GM12878 (cell line): ENCODE measurements around the gene BCLAF3. TPM values are rescaled to one million over a fixed set of nuclear protein-coding genes. Genes with fewer than 3 reads are reported as not detected.

Source experiments
- ATAC-seq: fragments of 200-7000 bp; cut with Tn5 transposase; 3 replicates; pipeline ENCODE4 v1.9.1; 2020; ENCODE audit warnings: mild to moderate bottlenecking, moderate library complexity
- BruUV-seq: library from RNA; stranded (reverse); fragments of 400-500 nt; replicated peaks from 2 replicates; lab custom pipeline; 2021; lab: Mats Ljungman, UMichigan
- CTCF ChIA-PET: fragments of 300-600 bp; sonication (Branson Sonifier 250); formaldehyde crosslinking; extraction: SDS; loops from one replicate; lab custom pipeline; 2021; ENCODE audit warnings: inconsistent platforms; lab: Yijun Ruan, JAX
- POLR2A ChIA-PET: fragments of 350-600 bp; formaldehyde crosslinking; extraction: SDS; loops from one replicate; lab custom pipeline; 2021; ENCODE audit warnings: inconsistent platforms; lab: Charles Lee
- RAD21 ChIA-PET: fragments of 300-600 bp; sonication (Branson Sonifier 250); formaldehyde crosslinking; loops from one replicate; lab custom pipeline; 2023; ENCODE audit warnings: antibody characterized with exemption; ENCODE audit not compliant: unreplicated experiment; lab: Charles Lee
- SMC1A ChIA-PET: fragments of 300-600 bp; sonication (Branson Sonifier 250); formaldehyde crosslinking; loops from one replicate; lab custom pipeline; 2023; ENCODE audit not compliant: unreplicated experiment, uncharacterized antibody; lab: Charles Lee
- DNase-seq: peaks from one replicate; pipeline ENCODE4 v3.0.0-alpha.2; 2011; ENCODE audit warnings: low read depth, low spot score
- FAIRE-seq: peaks from 3 replicates; lab custom pipeline; 2011; peaks lifted over from hg19 to GRCh38; lab: Jason Lieb, UNC
- H2AFZ ChIP-seq: 2 replicates; pipeline ENCODE4 v1.6.0; 2011; ENCODE audit warnings: low read depth, low read length, control low read depth; ENCODE audit not compliant: control insufficient read depth
- H3K27ac ChIP-seq: 2 replicates; pipeline ENCODE4 v1.5.1; 2011; ENCODE audit warnings: control low read depth; ENCODE audit not compliant: control insufficient read depth, insufficient read depth
- H3K27me3 ChIP-seq, 2 experiments: replicated peaks in 1 of 2; 2 replicates each; pipeline versions ENCODE4 v1.6.0 to v1.6.1; 2011; ENCODE audit warnings: low read length in 1 of 2; ENCODE audit not compliant: control insufficient read depth in 2 of 2, insufficient read depth in 2 of 2
- H3K36me3 ChIP-seq, 2 experiments: 2 replicates each; pipeline ENCODE4 v1.5.1; 2011; ENCODE audit warnings: low read length in 1 of 2; ENCODE audit not compliant: control insufficient read depth in 2 of 2, insufficient read depth in 2 of 2
- H3K4me1 ChIP-seq: 2 replicates; pipeline ENCODE4 v1.6.1; 2011; ENCODE audit warnings: mild to moderate bottlenecking, low read length, moderate library complexity, mixed read lengths; ENCODE audit not compliant: control insufficient read depth, insufficient read depth
- H3K4me2 ChIP-seq: 2 replicates; pipeline ENCODE4 v1.6.0; 2011; ENCODE audit warnings: control low read depth; ENCODE audit not compliant: control insufficient read depth, insufficient read depth
- H3K4me3 ChIP-seq: fragments of 200-600 bp; sonication (generic); 2 replicates; pipeline ENCODE4 v1.5.1; 2016
- H3K79me2 ChIP-seq: 2 replicates; pipeline ENCODE4 v1.6.0; 2011; ENCODE audit warnings: low read length; ENCODE audit not compliant: control insufficient read depth, insufficient read depth
- H3K9ac ChIP-seq: 2 replicates; pipeline ENCODE4 v1.8.0; 2011; ENCODE audit warnings: low read length, control low read depth, mixed read lengths; ENCODE audit not compliant: control insufficient read depth, insufficient read depth
- H3K9me3 ChIP-seq: replicated peaks from 3 replicates; pipeline ENCODE4 v1.5.1; 2011; ENCODE audit warnings: mild to moderate bottlenecking, low read length; ENCODE audit not compliant: control insufficient read depth, insufficient read depth
- H4K20me1 ChIP-seq: 2 replicates; pipeline ENCODE4 v1.6.0; 2011; ENCODE audit not compliant: control insufficient read depth, insufficient read depth
- BHLHE40 ChIP-seq, 2 experiments: fragments of 450-650 bp in 1 of 2; IDR thresholded peaks; 2 replicates each; pipeline ENCODE4 v1.6.1; 2011 to 2017; ENCODE audit warnings: low read depth in 2 of 2, borderline replicate concordance in 1 of 2, improper control_type of control experiment in 1 of 2, low read length in 1 of 2, mild to moderate bottlenecking in 1 of 2
- GATAD2B ChIP-seq: fragments of 450-650 bp; conservative IDR thresholded peaks from 2 replicates; pipeline ENCODE4 v1.6.1; 2017; ENCODE audit warnings: low read depth, mild to moderate bottlenecking, moderate library complexity
- KAT2A ChIP-seq: conservative IDR thresholded peaks from 2 replicates; pipeline ENCODE4 v1.6.1; 2011; ENCODE audit warnings: low read depth, low read length; ENCODE audit not compliant: control insufficient read depth
- KDM1A ChIP-seq: fragments of 200-600 bp; sonication (generic); IDR thresholded peaks from 2 replicates; pipeline ENCODE4 v1.6.1; 2016; ENCODE audit warnings: borderline replicate concordance
- LARP7 ChIP-seq: fragments of 450-650 bp; IDR thresholded peaks from 2 replicates; pipeline ENCODE4 v1.6.1; 2017; ENCODE audit warnings: mild to moderate bottlenecking
- NFXL1 ChIP-seq: fragments of 450-650 bp; IDR thresholded peaks from 2 replicates; pipeline ENCODE4 v1.6.1; 2017; ENCODE audit warnings: antibody characterized with exemption, mild to moderate bottlenecking, borderline replicate concordance
- POLR2AphosphoS2 ChIP-seq: IDR thresholded peaks from 2 replicates; pipeline ENCODE4 v1.6.1; 2011; ENCODE audit warnings: low read depth, mild to moderate bottlenecking, low read length, improper control_type of control experiment, moderate library complexity
- RAD21 ChIP-seq: IDR thresholded peaks from 2 replicates; pipeline ENCODE4 v1.6.1; 2011; ENCODE audit warnings: mild to moderate bottlenecking, low read depth, low read length, moderate library complexity; ENCODE audit not compliant: insufficient read depth
- RAD51 ChIP-seq: fragments of 450-650 bp; IDR thresholded peaks from 2 replicates; pipeline ENCODE4 v1.6.1; 2016; ENCODE audit warnings: moderate library complexity, mild to moderate bottlenecking, inconsistent platforms
- RELA ChIP-seq: fragments of 450-650 bp; IDR thresholded peaks from 2 replicates; pipeline ENCODE4 v1.8.0; 2014; ENCODE audit warnings: borderline replicate concordance; ENCODE audit not compliant: partially characterized antibody
- SIX5 ChIP-seq: IDR thresholded peaks from 2 replicates; pipeline ENCODE4 v1.6.1; 2011; ENCODE audit warnings: mild to moderate bottlenecking, low read depth, low read length, moderate library complexity; ENCODE audit not compliant: severe bottlenecking
- STAT3 ChIP-seq: IDR thresholded peaks from 2 replicates; pipeline ENCODE4 v1.6.1; 2011; ENCODE audit warnings: low read depth, low read length, improper control_type of control experiment
- ZNF207 ChIP-seq: fragments of 450-650 bp; IDR thresholded peaks from 2 replicates; pipeline ENCODE4 v1.6.1; 2014; ENCODE audit warnings: antibody characterized with exemption, mild to moderate bottlenecking, borderline replicate concordance
- ZSCAN29 ChIP-seq: fragments of 450-650 bp; IDR thresholded peaks from 2 replicates; pipeline ENCODE4 v1.6.1; 2017; ENCODE audit warnings: mild to moderate bottlenecking, moderate library complexity
- whole genome bisulfite sequencing: methylation state at CpG from one replicate; pipeline ENCODE4 v1.1.6; 2016; ENCODE audit warnings: low lambda C conversion rate; ENCODE audit not compliant: insufficient replicate concordance, insufficient coverage; ENCODE audit errors: missing lambda C conversion rate; 5-methylcytosine and 5-hydroxymethylcytosine counted together
- in situ Hi-C: fragments of 300-500 bp; cut with MboI; formaldehyde crosslinking; loops from 9 replicates; pipeline ENCODE4 v1.14.3; 2018; ENCODE audit warnings: mixed read lengths
- intact Hi-C: fragments of 100-400 bp; cut with micrococcal nuclease; formaldehyde crosslinking; loops from one replicate; pipeline ENCODE4 v1.14.2; 2022; ENCODE audit not compliant: unreplicated experiment
- polyA plus RNA-seq, 11 experiments: library from polyadenylated mRNA; depleted of rRNA in 4 of 11; unstranded in 6 of 11; stranded (reverse) in 5 of 11; fragments of >200 nt; fragmentation: Nextera tagmentation in 4 of 11; fragmentation: Illumina TruSeq in 1 of 11; extraction: Ambion mirVana in 4 of 11; extraction: Trizol in 1 of 11; gene quantifications; 1 replicate in 1 of 11; 2 replicates in 10 of 11; pipeline versions ENCODE4 v1.2.1 to v1.2.3, GENCODE V29; 2011 to 2016; ENCODE audit warnings: inconsistent platforms in 2 of 11, missing spikeins in 2 of 11, low read depth in 1 of 11
- total RNA-seq, 4 experiments: library from RNA; depleted of rRNA in 3 of 4; stranded (reverse); fragments of >200 nt in 3 of 4; fragmentation: Illumina TruSeq in 1 of 4; extraction: Trizol in 1 of 4; gene quantifications; 2 replicates each; pipeline versions ENCODE4 v1.2.1 to v1.2.3, GENCODE V29; 2013 to 2021
- TF ChIP-seq, protein P1 (sequence below): IDR thresholded peaks from 2 replicates; pipeline ENCODE4 v1.6.1; 2012; ENCODE audit warnings: low read depth, low read length, improper control_type of control experiment
- TF ChIP-seq, protein P2 (sequence below): IDR thresholded peaks from 2 replicates; pipeline ENCODE4 v1.6.1; 2012; ENCODE audit warnings: low read depth, low read length, improper control_type of control experiment
- TF ChIP-seq, protein P3 (sequence below): fragments of 150-350 bp; IDR thresholded peaks from 2 replicates; pipeline ENCODE4 v1.6.1; 2016; ENCODE audit warnings: low read depth, low read length
- TF ChIP-seq, protein P4 (sequence below): IDR thresholded peaks from 2 replicates; pipeline ENCODE4 v1.6.1; 2011; ENCODE audit warnings: low read depth, mild to moderate bottlenecking, low read length, moderate library complexity, borderline replicate concordance; ENCODE audit errors: extremely low read depth

BCLAF3 gene
- total and polyA plus RNA-seq, 10 of the 15 experiments (the other 5 are each of a cell fraction or from before 2014, with no cell fraction given): 0.74 to 4.4 (median 2.6) TPM

DNA sequence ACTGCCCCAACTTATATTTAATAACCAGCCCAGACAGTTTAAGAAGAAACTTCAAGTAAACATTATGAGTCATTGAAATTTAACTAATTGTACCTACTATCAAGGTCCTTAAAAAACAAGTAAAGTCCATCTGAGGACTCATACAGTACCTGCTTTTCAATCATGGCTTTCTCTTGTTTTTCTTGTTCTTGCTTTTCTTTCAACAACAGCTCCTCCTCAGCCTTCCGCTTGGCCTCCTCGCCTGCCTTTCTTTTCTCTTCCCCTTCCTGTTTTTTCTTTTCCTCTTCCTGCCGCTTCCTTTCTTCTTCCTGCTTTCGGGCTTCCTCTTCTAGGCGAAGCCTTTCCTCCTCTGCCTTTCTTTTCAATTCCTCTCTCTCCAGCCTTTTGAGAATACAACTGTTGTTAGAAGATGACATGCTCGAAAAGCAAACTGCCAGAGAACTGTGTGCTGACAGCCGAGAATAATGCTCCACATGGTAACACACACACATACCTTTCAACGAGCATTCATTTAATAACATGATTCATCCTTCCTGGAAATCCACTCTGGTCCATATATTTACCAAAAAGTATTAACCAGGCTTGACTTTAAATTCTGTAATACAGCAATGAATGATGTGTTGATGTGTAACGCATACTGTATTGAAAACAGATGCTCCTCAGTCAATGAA, 25.2 kb upstream of the BCLAF3 start (continued):
- TF ChIP-seq, protein P1, sequence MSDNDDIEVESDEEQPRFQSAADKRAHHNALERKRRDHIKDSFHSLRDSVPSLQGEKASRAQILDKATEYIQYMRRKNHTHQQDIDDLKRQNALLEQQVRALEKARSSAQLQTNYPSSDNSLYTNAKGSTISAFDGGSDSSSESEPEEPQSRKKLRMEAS: no peak
- TF ChIP-seq RAD51 (no peak), SIX5 (no peak), NFXL1 (no peak), POLR2AphosphoS2 (no peak), KAT2A (no peak), LARP7 (no peak), STAT3 (no peak), RAD21 (no peak)
- TF ChIP-seq, protein P2, sequence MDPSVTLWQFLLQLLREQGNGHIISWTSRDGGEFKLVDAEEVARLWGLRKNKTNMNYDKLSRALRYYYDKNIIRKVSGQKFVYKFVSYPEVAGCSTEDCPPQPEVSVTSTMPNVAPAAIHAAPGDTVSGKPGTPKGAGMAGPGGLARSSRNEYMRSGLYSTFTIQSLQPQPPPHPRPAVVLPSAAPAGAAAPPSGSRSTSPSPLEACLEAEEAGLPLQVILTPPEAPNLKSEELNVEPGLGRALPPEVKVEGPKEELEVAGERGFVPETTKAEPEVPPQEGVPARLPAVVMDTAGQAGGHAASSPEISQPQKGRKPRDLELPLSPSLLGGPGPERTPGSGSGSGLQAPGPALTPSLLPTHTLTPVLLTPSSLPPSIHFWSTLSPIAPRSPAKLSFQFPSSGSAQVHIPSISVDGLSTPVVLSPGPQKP: no peak

DNA sequence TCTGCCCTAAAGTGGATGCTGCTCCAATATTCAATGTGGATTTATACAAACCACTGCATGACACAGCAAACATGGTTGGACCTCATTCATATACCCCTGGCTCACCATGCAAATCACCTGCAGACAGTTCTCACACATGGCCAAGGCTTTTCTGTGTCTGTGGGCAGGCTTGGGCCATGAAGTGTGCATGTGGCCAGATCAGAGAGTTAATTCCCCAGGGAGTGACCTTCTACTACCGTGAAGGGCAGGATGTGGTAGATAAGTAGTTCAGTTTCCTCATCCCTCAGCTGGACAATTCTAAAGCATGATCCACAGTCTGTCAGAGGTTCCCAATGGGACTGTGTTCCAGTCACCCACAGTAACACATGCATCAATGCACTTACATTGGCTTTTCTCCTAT, 24.6 kb upstream of the BCLAF3 start:
- intact Hi-C loops: no loop called here
- no peak overlapping the region for H3K4me3 ChIP-seq
- no peaks in the 10 kb centered on the region for H3K36me3 ChIP-seq
- CTCF ChIA-PET: no interaction called here
- POLR2A ChIA-PET: no interaction called here
- no peaks in the 10 kb centered on the region for H3K4me1 ChIP-seq
- FAIRE-seq (no peak), ATAC-seq (peak; percentile 79), DNase-seq (no peak)
- H3K27ac ChIP-seq: no peak overlapping the region
- H3K4me2 ChIP-seq: no peak overlapping the region
- no peaks in the 10 kb centered on the region; the same call in 1 of the 3 replicates for H3K9me3 ChIP-seq
- BruUV-seq: no TSS peak
- in situ Hi-C loops: no loop called here
- no peak overlapping the region for H3K9ac ChIP-seq
- H2AFZ ChIP-seq: no peak overlapping the region
- no peaks in the 10 kb centered on the region for H3K79me2 ChIP-seq
- no peaks in the 10 kb centered on the region for H3K27me3 ChIP-seq
- H4K20me1 ChIP-seq: no peaks in the 10 kb centered on the region
- SMC1A ChIA-PET: no interaction called here
- RAD21 ChIA-PET: no interaction called here
- WGBS: 13% methylated on average over 1 of the region's 1 CpG
- no peak for TF ChIP-seq RELA
- no peak for TF ChIP-seq KDM1A
- no peak for TF ChIP-seq LARP7
- TF ChIP-seq ZSCAN29: no peak
- TF ChIP-seq GATAD2B: no peak
- no peak for TF ChIP-seq ZNF207
- TF ChIP-seq, protein P3, sequence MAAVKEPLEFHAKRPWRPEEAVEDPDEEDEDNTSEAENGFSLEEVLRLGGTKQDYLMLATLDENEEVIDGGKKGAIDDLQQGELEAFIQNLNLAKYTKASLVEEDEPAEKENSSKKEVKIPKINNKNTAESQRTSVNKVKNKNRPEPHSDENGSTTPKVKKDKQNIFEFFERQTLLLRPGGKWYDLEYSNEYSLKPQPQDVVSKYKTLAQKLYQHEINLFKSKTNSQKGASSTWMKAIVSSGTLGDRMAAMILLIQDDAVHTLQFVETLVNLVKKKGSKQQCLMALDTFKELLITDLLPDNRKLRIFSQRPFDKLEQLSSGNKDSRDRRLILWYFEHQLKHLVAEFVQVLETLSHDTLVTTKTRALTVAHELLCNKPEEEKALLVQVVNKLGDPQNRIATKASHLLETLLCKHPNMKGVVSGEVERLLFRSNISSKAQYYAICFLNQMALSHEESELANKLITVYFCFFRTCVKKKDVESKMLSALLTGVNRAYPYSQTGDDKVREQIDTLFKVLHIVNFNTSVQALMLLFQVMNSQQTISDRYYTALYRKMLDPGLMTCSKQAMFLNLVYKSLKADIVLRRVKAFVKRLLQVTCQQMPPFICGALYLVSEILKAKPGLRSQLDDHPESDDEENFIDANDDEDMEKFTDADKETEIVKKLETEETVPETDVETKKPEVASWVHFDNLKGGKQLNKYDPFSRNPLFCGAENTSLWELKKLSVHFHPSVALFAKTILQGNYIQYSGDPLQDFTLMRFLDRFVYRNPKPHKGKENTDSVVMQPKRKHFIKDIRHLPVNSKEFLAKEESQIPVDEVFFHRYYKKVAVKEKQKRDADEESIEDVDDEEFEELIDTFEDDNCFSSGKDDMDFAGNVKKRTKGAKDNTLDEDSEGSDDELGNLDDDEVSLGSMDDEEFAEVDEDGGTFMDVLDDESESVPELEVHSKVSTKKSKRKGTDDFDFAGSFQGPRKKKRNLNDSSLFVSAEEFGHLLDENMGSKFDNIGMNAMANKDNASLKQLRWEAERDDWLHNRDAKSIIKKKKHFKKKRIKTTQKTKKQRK: no peak
- peak in 1 of 2 experiments; percentile 46; a peak in 1 of 4 replicates for TF ChIP-seq BHLHE40 (IDR thresholded peaks at IDR 0.05; ENCODE audit: borderline replicate concordance in 1 of 2, low read depth in 2 of 2, low read length in 1 of 2)
- TF ChIP-seq, protein P1: no peak
- TF ChIP-seq, protein P4, sequence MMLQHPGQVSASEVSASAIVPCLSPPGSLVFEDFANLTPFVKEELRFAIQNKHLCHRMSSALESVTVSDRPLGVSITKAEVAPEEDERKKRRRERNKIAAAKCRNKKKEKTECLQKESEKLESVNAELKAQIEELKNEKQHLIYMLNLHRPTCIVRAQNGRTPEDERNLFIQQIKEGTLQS: no peak
